Activated gamma-delta T cell treated with anti-CD3 and anti-CD28 coated beads, Interleukin-2, amount 50 U/mL, for 16 hours (primary cell): ENCODE data around the gene FCER1G.

Experiments used
- DNase-seq: peaks from one replicate; pipeline ENCODE4 v3.0.0-alpha.2; 2020; ENCODE audit warnings: low read depth

FCER1G gene

DNA sequence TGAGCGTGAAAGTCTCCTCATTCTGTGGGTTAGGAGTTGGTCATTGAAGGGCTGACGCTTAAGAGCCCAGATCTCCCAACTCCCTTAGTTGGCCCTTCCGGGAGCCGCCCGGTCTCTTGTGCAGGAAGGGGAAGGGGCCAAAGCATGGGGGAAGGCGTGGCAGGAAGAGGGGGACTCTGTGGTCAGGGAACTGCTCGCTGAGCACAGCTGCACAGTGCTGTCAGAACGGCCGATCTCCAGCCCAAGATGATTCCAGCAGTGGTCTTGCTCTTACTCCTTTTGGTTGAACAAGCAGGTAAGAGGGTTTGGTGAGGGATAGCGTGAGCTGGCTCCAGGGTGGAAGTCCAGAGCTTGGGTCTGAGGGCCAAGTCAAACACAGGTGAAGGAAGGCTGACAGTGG, at the start of gene FCER1G:
TSS of gene FCER1G (plus strand) at position 220 of the 400 bp plus-strand sequence. CDS start at position 247, 27 bp downstream.
- no peak for DNase-seq

DNA sequence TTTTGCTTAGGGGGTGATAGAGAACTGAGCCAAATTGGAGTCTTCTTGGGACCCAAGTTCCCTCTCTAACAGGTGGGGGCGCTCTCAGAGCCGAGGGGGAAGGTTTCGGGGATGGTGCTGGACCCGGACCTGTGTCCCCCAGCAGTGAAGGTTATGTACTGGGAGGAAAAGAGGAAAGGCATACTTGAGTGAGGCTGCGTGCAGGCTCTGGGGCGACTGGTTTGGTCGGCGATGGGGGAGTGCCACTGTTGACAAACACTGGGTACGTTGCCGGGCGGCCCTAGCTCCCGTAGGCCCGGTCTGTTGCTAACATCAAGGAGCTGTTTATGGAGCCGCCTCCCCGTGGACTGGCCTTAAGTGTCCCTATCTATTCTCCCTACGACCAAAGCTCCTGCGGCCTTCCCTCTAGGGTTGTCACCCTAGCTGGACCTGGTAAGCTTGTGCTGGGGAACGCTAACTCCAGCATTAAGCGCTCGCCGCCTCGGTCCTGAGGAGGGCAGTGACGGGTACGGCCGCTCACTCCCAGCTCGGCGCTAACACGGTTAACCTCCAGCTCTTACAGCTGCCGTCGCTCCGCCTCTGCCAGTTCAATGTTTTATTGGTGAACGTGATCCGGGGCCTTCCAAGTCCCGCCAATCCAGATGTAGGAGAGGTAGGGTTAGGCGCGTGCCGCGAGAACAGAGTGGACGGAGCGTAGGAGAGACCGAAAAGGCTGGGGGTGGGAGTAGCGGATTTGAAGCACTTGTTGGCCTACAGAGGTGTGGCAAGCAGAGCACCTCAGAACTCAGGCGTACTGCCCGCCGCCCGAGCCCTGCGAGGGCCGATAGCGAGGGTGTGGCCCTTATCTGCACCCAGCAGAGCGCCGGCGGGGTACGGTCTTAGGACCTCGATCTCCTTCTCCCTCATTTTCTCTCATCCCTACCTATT, 49.1 kb upstream of the FCER1G start, which contains the start of gene PPOX:
TSS of gene PPOX (plus strand) at position 685 of the 927 bp plus-strand sequence. CDS start 422 bp downstream, outside the sequence.
- DNase-seq: peak; percentile 88

DNA sequence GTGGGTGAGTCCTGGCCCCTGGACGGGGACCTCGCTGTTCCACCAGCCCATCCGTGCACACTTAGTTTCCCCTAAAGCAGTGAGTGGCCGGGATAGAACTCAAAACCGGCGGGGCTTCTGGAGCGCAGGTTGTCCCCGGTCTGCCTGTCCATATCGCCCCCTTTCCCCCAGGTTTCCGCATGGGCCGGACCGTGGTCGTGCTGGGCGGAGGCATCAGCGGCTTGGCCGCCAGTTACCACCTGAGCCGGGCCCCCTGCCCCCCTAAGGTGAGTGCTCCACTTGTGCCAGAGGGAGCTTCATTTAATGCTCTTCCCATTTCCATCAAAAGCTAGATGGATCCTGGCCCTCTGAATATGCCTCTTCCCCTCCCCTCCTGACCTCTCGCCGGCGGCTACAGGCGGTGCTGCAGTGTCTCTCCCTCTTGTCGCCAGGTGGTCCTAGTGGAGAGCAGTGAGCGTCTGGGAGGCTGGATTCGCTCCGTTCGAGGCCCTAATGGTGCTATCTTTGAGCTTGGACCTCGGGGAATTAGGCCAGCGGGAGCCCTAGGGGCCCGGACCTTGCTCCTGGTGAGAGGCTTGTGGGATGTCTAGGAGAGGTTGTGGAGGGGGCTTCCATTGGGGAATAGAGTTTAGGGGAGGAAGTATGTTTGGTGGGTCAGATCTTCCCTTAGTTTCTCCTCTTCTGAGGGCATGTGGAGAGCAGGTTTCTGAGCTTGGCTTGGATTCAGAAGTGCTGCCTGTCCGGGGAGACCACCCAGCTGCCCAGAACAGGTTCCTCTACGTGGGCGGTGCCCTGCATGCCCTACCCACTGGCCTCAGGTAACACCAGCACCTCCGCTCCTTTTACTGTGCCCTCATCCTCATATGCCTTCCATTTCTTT, 48.2 kb upstream of the FCER1G start:
- DNase-seq: no peak

DNA sequence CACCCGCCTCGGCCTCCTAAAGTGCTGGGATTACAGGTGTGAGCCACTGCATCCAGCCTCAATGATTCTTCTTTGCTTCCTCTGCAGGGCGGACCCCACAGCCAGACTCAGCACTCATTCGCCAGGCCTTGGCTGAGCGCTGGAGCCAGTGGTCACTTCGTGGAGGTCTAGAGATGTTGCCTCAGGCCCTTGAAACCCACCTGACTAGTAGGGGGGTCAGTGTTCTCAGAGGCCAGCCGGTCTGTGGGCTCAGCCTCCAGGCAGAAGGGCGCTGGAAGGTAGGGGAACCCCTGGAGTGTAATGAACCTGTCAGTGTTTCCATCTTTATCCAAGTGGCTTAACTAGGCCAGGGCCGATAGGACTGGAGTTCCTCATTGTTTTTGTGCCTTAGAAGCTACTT, 46.2 kb upstream of the FCER1G start:
- DNase-seq: no peak

DNA sequence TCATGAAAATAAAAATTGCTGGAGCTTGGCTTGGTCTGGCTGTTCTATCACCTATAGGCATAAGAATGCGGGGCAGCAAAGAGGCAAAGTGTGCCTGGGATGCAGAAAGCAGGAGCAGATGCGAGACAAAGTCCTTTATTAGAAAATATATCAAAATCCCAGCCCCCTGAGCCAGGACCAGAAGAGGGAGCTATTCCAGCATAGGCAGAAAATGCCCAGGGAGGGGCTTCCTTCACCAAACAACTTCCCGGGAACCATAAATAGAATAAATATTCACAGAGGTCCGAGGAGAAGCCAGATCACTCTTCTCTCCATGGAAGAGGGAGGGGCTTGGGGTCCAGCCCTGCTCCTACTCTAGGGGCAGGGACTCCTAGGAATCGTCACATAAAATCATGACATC, 43.9 kb upstream of the FCER1G start:
- no peak for DNase-seq

DNA sequence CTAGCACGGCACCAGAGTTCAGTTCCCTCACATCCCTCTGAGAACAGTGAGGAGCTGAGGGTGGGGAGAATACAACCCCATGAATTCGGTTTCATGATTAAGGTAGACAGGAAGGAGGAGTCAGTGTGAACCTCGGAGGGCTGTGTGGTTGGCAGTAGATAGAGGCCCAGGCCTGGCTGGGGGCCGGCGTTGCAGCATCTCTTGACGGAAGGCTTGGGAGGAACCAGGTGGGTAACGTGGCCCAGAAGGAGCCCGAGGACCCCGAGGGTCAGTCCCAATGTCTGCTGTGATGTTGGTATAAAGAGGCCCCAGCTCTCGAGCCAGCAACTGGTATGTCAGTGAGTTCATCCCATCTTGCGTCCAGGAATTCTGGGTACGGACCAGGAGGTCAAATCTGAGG, 43.4 kb upstream of the FCER1G start:
- DNase-seq: no peak

DNA sequence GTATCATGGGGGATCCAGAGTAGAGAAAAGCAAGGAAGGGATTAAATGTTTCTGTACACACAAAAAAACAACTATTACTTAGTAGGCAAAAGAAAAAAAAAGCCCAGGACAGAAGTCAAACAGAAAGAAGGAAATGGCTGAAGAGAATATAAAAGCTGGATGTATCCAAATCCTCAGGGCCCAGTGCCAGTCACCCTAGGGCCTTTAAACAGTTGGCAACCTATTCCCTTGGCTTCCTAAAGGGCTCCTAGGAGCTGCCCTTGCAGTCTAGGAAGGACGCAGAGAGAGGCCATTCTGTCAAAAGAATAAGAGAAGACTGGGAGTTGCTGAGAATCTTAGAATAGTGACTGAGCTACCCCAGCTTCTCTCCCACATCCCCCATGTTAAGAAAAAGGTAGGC, 42.7 kb upstream of the FCER1G start:
- no peak for DNase-seq

DNA sequence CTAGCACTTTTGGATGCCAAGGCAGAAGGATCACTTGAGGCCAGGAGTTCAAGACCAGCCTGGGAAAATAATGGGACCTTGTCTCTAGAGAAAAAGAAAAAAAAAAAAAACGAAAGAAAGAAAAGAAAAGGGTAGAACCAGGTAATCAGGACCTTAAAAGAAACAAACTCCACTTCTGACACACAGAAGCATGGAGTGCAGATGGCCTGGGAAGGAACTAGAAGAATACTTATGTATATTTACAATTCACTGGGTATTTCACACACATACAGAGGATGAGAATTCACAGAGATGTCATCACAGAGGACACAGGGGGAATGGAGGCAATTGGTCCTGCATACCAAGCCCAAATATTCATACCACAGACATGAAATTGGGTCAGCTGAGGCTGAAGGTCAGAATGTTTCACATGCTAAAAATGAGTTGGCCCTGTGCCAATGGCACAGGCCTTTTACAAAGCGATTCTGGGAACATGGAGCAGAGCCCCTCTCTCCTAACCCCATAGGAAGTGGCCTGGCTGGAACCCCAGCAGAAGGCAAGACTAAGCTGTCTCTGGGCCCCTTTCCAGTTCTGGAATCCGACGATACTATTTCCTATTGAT, 42.2 kb upstream of the FCER1G start:
- DNase-seq: no peak

DNA sequence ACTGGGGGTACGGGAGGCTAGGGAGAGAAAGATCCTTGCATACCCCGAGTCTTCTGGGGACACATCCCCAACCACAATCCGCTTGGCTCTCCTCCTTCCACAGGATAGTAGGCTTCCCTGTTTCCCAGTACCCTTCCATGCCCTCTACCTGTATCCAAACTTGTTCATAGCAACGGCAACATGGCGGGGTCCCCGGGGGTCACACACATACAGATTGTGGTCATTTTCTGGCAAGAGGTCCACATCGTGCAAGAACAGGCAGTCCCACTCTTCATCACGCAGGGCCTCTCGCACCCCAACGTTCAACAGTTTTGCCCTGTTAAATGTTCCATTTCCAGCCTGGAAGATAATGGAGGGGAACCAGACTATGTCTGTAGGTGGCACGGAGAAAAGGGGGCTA, 41.4 kb upstream of the FCER1G start:
- DNase-seq: no peak

DNA sequence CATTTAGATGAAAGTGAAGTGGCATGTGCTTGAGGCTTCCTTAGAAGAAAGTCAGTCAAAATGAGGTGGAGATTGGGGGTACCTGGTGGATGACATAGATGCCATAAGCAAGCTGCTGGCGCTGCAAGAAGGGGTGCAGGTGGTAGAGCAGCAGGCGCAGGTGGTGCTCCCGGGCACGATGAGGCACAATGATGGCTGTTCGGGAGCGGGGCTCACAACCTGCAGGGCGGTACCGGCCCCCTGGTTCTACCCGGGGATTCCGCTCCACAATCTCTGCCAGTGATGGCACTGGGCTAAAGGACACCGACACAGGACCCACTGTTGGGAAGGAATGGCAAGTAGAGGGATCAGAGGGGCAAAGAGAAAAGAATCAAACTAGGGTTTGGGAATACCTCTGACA, 40.2 kb upstream of the FCER1G start:
- DNase-seq: no peak

DNA sequence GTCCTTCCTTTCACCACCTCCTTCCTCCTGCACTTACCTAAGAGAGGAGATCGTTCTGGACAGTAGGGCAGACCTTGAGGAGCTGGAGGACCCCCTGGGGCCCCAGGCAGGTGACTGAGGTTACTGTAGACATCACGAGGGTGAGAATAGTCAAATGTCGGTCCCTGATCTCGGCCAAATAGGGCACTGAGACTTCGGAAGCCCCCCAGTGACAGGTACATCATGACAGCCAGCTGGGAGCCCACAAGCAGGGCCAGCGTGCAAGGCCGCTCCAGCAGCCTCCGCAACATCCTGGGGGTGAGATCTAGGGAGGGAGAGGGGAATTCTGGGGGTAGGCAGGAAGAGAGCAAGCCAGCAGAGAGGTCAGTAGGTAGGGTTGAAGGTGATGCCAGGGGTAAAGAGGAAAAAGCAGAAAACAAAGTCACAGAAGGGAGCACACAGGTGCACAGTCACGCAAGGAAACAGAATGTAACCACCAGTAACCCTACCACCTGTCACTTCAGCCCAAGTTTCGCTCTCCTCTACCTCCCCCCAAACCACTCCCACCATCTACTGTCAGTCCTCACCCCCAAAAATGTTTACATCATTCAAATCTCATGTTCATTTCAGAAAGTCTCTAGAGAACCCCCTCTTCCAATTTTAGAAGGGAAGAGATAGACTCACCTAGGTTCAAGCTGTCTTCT, 39.2 kb upstream of the FCER1G start:
- no peak for DNase-seq

DNA sequence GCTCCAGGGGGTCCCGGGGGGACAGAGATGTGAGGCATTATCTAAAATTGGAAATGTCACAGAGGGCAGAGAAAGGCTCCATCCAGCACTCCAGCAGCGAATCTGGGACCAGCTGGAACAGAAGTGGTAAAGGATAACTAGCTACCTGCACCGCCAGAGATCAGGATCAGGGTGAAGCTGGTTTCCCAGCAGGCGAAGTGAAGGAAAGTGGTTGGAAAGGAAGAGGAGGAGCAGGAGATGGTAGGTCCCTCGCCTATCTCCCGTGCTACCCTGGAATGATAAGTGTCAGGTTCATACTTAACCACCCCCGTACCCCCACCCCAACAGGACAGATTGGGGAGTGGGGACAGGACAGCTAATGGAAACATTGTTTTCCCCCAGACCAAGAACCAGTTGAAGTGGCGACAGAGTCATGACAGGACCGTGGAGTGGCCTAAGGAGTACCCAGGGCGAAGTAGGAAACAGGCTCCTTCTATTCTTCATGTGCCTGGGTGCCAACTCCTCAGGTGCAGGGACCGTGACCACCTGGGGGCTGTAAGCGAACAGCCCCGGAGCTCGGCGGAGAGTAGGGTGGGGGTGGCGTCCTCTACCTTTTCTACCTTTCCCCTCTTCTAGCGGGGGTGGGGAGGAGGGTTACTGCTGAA, 38.5 kb upstream of the FCER1G start:
- DNase-seq: no peak

DNA sequence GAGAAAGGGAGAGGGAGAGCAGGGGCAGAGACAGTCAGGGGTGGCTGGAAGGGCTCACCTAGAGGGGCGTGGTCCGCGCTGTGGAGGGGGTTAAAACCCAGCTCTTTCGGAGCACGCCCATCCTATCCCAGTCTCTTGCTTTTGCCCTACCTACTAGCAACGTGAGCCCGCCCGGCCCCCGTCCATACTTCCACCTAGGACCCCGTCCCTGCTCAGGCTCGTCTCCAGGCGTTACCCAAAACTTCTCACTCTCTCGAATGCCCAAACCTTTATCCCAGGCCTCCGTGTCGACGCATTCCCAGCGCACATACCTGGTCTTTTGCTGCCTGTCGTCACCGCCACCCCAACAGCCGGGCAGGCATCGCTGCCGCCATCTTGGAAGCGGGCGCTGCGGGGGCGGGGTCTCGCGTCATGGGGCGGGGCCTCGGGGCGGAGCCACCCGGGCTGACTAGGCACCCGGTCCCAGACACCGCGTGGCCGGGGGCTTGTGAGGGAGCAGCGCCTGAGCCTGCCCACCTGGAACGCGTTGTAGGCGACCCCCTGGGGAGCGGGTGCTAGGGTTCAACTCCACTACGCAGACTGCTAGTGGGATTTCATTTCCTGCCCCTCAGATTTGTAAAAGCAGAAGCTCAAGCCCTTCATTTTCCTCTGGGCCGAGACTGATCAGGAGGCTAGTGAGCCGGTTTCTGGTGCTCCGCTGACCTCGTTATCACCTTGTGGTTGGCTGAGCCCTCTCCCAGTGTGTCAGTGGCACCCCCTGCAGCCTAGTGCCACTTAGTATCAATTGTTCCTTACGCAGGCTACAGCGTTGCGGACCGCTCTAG, 37.8 kb upstream of the FCER1G start, which contains the start of gene B4GALT3:
TSS of gene B4GALT3 (minus strand) at position 396 of the 824 bp plus-strand sequence. CDS start 1,447 bp downstream, outside the sequence.
- peak; percentile 94 for DNase-seq

DNA sequence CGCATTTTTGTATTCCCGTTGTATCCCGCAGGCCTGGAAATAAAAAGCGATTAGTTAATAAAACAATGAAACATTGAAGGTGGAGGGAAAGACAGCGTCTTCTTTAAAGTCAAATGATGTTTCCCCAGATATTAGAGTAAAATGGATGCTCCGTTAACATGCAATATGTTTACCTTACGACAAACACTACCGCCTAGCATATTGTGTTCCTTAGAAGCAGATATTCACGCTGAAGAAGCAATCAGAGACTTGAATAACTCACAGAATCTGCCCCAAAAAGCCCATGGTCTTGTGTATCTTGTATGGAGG, 37.2 kb upstream of the FCER1G start:
- no peak for DNase-seq

DNA sequence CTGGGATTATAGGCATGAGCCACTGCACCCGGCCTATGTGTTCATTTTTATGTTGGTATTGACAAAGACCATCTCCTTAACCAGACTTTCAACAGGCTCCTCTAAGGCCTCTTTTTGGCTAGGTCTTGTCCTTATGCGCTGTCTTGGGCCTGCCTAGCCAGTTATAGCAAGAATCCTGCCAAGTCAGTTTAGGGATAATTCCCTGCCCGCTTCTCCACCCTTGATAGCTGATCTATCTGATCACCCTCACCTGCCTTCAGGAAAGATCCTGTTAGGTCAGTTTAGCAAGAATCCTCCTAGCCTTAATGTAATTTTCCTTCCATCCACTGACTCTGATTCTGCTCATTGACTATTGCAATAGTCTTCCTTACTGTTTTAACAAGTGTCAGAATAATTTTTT, 35.4 kb upstream of the FCER1G start:
- DNase-seq: no peak

DNA sequence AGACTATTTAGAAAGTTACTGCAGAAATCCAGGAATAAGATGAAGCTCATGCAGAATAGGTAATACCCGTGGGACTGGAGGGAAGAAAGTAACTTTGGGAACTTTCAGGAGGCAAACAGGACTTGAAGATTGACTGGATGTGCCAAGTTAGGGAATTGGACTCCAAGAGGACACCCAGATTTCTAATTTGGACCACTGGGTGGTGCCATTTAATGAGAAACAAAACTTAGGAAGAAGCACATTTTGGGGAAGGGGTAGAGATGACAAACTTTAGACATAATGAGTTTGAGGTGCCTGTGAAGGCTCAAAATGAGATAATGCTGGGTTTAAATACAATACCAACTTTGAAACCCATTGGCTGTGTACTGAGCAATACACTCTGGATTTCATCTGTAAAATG, 34.5 kb upstream of the FCER1G start:
- DNase-seq: no peak

DNA sequence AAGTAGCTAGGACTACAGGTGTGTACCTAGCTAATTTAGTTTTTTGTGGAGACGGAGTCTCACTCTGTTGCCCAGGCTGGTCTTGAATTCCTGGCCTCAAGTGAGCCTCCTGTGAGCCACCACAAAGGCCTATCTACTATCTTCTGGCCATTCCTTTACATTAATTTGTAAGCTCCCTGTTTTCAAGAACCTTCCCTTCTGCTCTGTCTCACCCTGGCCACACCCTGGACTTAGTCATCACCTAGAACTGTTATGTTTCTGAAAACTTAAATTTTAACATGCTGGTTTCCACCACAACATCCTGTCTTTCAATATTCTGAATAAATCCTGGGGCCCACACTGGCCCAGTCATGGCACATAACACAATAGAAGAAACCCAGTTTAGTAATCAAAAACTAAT, 32.9 kb upstream of the FCER1G start:
- DNase-seq: peak; percentile 42

DNA sequence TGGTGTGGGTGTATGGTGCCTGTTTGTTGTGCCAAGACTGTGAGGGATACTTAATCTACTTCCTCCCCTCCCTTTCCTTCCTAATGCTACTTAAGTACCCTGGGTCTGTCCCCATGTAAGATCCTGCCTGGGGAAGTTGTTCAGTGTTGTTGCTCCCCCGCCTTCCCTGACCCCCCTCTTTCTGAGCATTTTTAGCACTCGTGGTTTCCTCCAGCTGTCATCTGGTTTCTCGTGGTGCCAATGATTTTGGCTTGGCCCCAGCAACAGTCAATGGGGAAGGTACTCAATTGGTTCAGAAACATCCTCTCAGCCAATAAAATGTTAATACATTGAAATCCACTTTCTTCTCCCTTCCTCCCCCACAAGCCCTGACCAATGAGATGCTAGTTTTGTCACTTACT, 29.8 kb upstream of the FCER1G start:
- peak; percentile 67 for DNase-seq

DNA sequence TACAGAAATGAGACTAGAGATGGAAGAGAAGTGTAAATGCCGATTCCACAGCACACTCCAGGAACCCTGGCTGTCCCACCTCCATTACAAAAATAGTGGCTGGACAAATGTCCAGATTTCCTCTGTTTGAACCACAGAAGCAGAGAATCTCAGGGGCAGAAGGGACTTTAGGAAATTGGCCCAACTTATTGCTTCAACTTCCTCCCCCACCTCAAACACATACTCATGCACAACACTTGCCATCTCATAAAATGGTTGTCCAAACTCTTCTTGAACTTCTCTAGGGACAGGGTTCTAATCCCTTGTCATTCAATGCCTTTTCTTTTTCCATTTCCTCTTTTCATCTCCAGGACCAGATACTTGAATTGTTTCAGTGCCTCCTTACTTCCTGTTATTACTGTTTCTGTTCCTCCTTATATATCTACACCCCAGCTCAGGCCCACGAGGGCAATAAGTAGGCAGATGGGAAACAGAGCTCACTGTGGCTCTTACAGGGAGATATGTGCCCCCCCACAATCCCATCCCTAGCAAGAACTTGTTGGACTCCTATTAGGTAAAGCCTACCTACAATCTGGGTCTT, 29.3 kb upstream of the FCER1G start:
- DNase-seq: no peak

DNA sequence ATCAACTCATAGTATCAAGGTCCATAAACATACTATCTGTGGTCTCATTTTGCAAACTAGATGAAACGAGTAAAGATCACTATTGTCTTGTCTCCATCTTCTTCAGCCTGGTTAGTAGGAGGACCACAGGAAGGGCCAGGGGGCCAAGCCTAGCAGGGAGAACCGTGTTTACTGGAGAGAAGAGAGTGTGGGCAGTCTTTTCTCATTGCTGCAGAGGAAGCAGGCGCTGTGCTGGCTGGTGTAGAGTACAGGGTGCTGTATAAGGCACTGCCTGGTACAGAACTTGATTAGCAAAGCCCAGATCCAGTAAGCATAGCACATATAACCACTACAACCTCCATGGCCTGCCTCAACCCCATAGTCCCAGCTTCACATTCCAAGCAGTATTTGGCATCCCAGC, 27.8 kb upstream of the FCER1G start:
- no peak for DNase-seq
